T-cell (primary cell): ENCODE data around the gene ARAP3. TPM values are rescaled to one million over a fixed set of nuclear protein-coding genes. Genes with fewer than 3 reads are reported as not detected.

Source experiments
- ATAC-seq, 4 experiments: fragments of 200-7000 bp in 3 of 4; fragments of 150-1000 bp in 1 of 4; cut with Tn5 transposase; replicated peaks in 1 of 4; 1 replicate in 3 of 4; 2 replicates in 1 of 4; pipeline ENCODE4 v1.10.0; 2021; ENCODE audit warnings: moderate library complexity in 3 of 4, mild to moderate bottlenecking in 2 of 4, moderate number of reproducible peaks in 1 of 4
- CTCF ChIA-PET, 2 donors: fragments of 300-600 bp; sonication (Branson Sonifier 250); formaldehyde crosslinking; loops; one replicate each; lab custom pipeline; 2022; ENCODE audit warnings: antibody characterized with exemption in 2 of 2; lab: Charles Lee
- POLR2A ChIA-PET, 2 donors: fragments of 300-600 bp; sonication (Branson Sonifier 250); formaldehyde crosslinking; loops; one replicate each; lab custom pipeline; 2022; ENCODE audit warnings: antibody characterized with exemption in 2 of 2; lab: Charles Lee
- DNase-seq, 35 experiments: peaks; one replicate each; pipeline versions ENCODE4 v3.0.0 to v3.0.0-alpha.2; 2013 to 2023
- H3K27ac ChIP-seq: one replicate; pipeline ENCODE4 v1.5.1; 2013; ENCODE audit warnings: low read length
- H3K27me3 ChIP-seq, 2 experiments: replicated peaks in 1 of 2; 1 replicate in 1 of 2; 2 replicates in 1 of 2; pipeline versions ENCODE4 v1.6.1 to v1.7.0; 2013; ENCODE audit warnings: low read length in 1 of 2, mixed read lengths in 1 of 2; ENCODE audit not compliant: control insufficient read depth in 2 of 2, insufficient read depth in 2 of 2; ENCODE audit errors: extremely low read depth in 1 of 2
- H3K36me3 ChIP-seq, 2 donors: 1 replicate in 1 of 2; 2 replicates in 1 of 2; pipeline versions ENCODE4 v1.6.1 to v1.7.0; 2013; ENCODE audit warnings: low read length in 1 of 2; ENCODE audit not compliant: control insufficient read depth in 2 of 2, insufficient read depth in 1 of 2; ENCODE audit errors: extremely low read depth in 1 of 2
- H3K4me1 ChIP-seq, 2 experiments: 1 replicate in 1 of 2; 2 replicates in 1 of 2; pipeline versions ENCODE4 v1.6.1 to v1.7.0; 2013; ENCODE audit warnings: low read length in 2 of 2, mixed read lengths in 1 of 2; ENCODE audit not compliant: insufficient read depth in 2 of 2, control insufficient read depth in 1 of 2; ENCODE audit errors: extremely low read depth in 1 of 2
- H3K4me3 ChIP-seq, 2 donors: 1 replicate in 1 of 2; 2 replicates in 1 of 2; pipeline versions ENCODE4 v1.5.1 to v1.7.0; 2013; ENCODE audit warnings: mild to moderate bottlenecking in 2 of 2, low read length in 1 of 2, moderate library complexity in 1 of 2; ENCODE audit not compliant: control insufficient read depth in 1 of 2; ENCODE audit errors: extremely low read depth in 1 of 2
- H3K9me3 ChIP-seq: 2 replicates; pipeline ENCODE4 v1.7.0; 2013
- H3K27ac Mint-ChIP-seq, 2 donors: one replicate each; pipeline ENCODE4 v1.8.0; 2020 to 2021; ENCODE audit warnings: mild to moderate bottlenecking in 2 of 2, mixed read lengths in 2 of 2
- H3K27me3 Mint-ChIP-seq, 2 donors: one replicate each; pipeline ENCODE4 v1.8.0; 2021 to 2022; ENCODE audit warnings: mixed read lengths in 2 of 2
- H3K36me3 Mint-ChIP-seq: one replicate; pipeline ENCODE4 v1.8.0; 2021; ENCODE audit warnings: mixed read lengths
- H3K4me1 Mint-ChIP-seq, 3 donors: one replicate each; pipeline ENCODE4 v1.8.0; 2020 to 2022; ENCODE audit warnings: mixed read lengths in 3 of 3, mild to moderate bottlenecking in 1 of 3
- H3K4me3 Mint-ChIP-seq, 3 donors: one replicate each; pipeline ENCODE4 v1.8.0; 2020 to 2022; ENCODE audit warnings: mild to moderate bottlenecking in 3 of 3, mixed read lengths in 3 of 3, moderate library complexity in 3 of 3
- H3K9me3 Mint-ChIP-seq, 3 donors: one replicate each; pipeline ENCODE4 v1.8.0; 2020 to 2022; ENCODE audit warnings: mixed read lengths in 3 of 3
- WGBS: methylation state at CpG from one replicate; pipeline ENCODE4 v1.1.5; 2013; ENCODE audit warnings: missing lambda C conversion rate; ENCODE audit not compliant: insufficient coverage; 5-methylcytosine and 5-hydroxymethylcytosine counted together
- total RNA-seq, 35 experiments: library from RNA in 6 of 35; stranded (reverse) in 6 of 35; fragments of 120-200 nt in 1 of 35; gene quantifications; one replicate each; pipeline versions ENCODE4 v1.2.1 to v1.2.4 and lab custom pipeline; 2013 to 2026

The ARAP3 gene
- total RNA-seq, 5 donors from 2014 or later (not counting 1 experiment from before 2014, with no cell fraction given) = 1.2 to 25.6 (median 20.5) TPM

DNA sequence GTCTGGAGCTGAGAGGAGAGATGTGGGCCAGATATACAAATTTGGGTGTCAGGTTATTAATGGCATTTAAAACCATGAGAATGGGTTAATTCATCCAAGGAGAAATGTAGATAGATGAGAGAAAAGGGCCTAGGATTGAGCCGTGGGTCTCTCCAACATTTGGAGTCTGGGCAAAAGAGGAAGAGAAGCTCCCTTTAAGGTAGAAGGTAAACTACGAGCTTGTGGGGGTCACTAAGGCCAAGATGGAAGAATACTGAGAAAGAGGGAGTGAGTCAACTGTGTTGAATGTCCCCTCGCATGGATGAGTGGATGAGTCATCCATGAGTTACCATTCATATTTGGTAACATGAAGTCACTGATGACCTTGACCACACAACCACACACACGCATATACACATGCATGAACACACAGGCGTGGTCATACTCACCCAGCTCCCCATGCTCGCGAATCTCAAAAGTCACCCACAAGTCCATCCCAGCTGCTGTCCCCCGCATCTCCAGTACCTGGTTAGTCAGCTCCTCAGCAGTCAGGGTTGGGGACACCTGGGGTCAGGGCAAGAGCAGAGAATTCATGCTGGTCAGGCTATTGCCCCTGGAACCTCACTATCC is 24.0 kb downstream of the ARAP3 start:
- no peak for DNase-seq
- no peaks in the 10 kb centered on the region for H3K4me1 ChIP-seq

DNA sequence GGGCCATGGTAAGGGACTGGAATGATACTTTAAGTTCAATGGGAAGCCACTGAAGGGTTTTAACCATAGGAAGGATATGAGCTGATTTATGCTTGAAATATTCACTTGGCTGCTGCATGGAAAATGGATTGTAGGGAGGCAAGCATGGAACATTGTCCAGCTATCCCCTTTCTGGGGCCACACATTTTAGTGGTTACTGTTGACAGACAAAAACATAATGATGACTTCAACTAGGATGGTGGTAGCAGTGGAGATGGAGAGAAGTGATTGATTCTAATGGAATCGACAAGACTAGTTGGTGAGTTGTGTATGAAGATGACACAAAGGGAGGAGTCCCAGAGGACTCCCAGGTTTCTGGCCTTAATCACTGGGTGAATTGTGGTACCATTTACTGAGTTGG is 24.6 kb downstream of the ARAP3 start:
- Histone ChIP-seq H3K36me3 (no peaks in the 10 kb centered on the region), H3K4me1 (peaks cover 0 to under 1% of the 10 kb centered on the region in 2 experiments), H3K9me3 (no peaks in the 10 kb centered on the region), H3K27ac (no peak overlapping the region), H3K4me3 (no peak overlapping the region), H3K27me3 (peaks cover 0 to 9% of the 10 kb centered on the region in 2 experiments)
- ChIA-PET POLR2A (no interaction called here), CTCF (no interaction called here)
- Mint-ChIP-seq H3K9me3 (no peaks in the 10 kb centered on the region), H3K4me3 (no peak overlapping the region), H3K4me1 (peaks cover 2 to 7% (median 6%) of the 10 kb centered on the region in 3 donors), H3K36me3 (peaks cover 14% of the 10 kb centered on the region), H3K27ac (no peak overlapping the region), H3K27me3 (peaks cover 0 to 3% of the 10 kb centered on the region in 2 donors)
- no peak for ATAC-seq
- WGBS = 100% methylated on average over 1 of the region's 1 CpG
- DNase-seq = no peak

More for the DNA sequence above, 24.0 kb downstream of the ARAP3 start:
- Mint-ChIP-seq H3K4me1 (peaks cover 0 to 1% (median under 1%) of the 10 kb centered on the region in 3 donors), H3K4me3 (no peak overlapping the region), H3K27ac (no peak overlapping the region), H3K36me3 (peaks cover 14% of the 10 kb centered on the region), H3K27me3 (peaks cover 0 to 3% of the 10 kb centered on the region in 2 donors), H3K9me3 (no peaks in the 10 kb centered on the region)
- ChIA-PET CTCF (no interaction called here), POLR2A (interaction anchor here in 1 of 2 donors (0.6 kb wide), 1 partner anchor 52 kb away, joined by 3 read pairs; no protein-coding TSS in a partner anchor)
- 84% methylated on average over 7 of the region's 8 CpGs for WGBS
- Histone ChIP-seq H3K4me3 (no peak overlapping the region), H3K27ac (no peak overlapping the region), H3K27me3 (peaks cover 0 to 9% of the 10 kb centered on the region in 2 experiments), H3K9me3 (no peaks in the 10 kb centered on the region), H3K36me3 (no peaks in the 10 kb centered on the region)
- ATAC-seq = no peak

DNA sequence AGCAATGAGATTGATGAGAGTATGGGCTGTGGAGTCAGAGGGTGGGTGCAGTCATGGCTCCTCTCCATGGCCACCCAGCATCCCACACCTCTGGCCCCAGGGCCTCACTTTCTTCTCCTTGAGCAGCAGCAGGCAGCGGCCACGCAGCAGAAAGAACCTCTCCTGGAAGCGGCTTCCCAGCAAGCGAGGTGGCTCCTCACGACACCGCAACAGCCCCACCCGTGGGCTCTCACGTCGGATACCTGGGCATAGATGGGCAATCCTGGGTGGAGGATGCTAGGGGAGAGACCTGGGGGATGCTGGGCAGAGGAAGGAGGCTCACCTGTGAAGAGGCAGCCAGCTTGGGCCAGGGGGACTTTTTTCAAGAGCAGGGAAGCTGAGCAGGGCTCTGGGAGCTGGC is 25.6 kb downstream of the ARAP3 start:
- ATAC-seq = no peak
- ChIA-PET CTCF (interaction anchor here in 1 of 2 donors (1.6 kb wide), 1 partner anchor 13 kb away, joined by 6 read pairs; no protein-coding TSS in a partner anchor), POLR2A (no interaction called here)
- Mint-ChIP-seq H3K36me3 (peaks cover 14% of the 10 kb centered on the region), H3K27me3 (peaks cover 0 to 3% of the 10 kb centered on the region in 2 donors), H3K4me3 (no peak overlapping the region), H3K27ac (no peak overlapping the region), H3K9me3 (no peaks in the 10 kb centered on the region), H3K4me1 (peaks cover 11 to 16% (median 16%) of the 10 kb centered on the region in 3 donors)
- peaks cover 0 to 9% of the 10 kb centered on the region in 2 experiments for H3K27me3 ChIP-seq
- peaks cover 0 to 10% of the 10 kb centered on the region in 2 experiments for H3K4me1 ChIP-seq
- 92% methylated on average over 7 of the region's 9 CpGs for WGBS
- H3K36me3 ChIP-seq = no peaks in the 10 kb centered on the region
- H3K9me3 ChIP-seq = no peaks in the 10 kb centered on the region
- H3K27ac ChIP-seq = no peak overlapping the region
- H3K4me3 ChIP-seq = no peak overlapping the region
- DNase-seq = no peak

DNA sequence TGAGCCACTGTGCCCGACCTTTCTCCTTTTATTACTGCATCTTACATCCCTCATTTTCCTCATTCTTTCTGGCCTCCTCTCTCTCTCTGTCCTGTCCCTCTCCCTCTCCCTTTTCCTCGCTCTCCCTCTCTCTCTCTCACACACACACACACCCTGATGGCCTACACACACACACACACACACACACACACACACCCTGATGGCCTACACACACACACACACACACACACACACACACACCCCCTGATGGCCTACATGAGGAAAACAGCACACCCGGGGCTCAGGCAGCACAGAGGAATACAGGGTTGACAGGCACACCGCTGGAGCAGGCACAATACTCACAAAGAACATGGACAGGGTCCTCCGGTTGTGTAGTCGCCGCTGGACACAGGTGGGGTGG is 27.0 kb downstream of the ARAP3 start:
- WGBS = 90% methylated on average over 3 of the region's 7 CpGs
- H3K36me3 Mint-ChIP-seq = peaks cover 14% of the 10 kb centered on the region
- Histone ChIP-seq H3K27me3 (peaks cover 0 to 9% of the 10 kb centered on the region in 2 experiments), H3K27ac (no peak overlapping the region), H3K9me3 (no peaks in the 10 kb centered on the region), H3K36me3 (no peaks in the 10 kb centered on the region), H3K4me3 (no peak overlapping the region), H3K4me1 (peaks cover 3 to 22% of the 10 kb centered on the region in 2 experiments)
- ChIA-PET POLR2A (interaction anchor here in 1 of 2 donors (0.7 kb wide), 1 partner anchor 159 kb away, joined by 8 read pairs; no protein-coding TSS in a partner anchor), CTCF (interaction anchor here in 1 of 2 donors (1.6 kb wide), 1 partner anchor 14 kb away, joined by 6 read pairs; no protein-coding TSS in a partner anchor)
- peaks cover 0 to 3% of the 10 kb centered on the region in 2 donors for H3K27me3 Mint-ChIP-seq
- DNase-seq = no peak
- no peak overlapping the region for H3K27ac Mint-ChIP-seq
- no peaks in the 10 kb centered on the region for H3K9me3 Mint-ChIP-seq
- H3K4me3 Mint-ChIP-seq = no peak overlapping the region
- peaks cover 19 to 30% (median 27%) of the 10 kb centered on the region in 3 donors for H3K4me1 Mint-ChIP-seq
- ATAC-seq = no peak

DNA sequence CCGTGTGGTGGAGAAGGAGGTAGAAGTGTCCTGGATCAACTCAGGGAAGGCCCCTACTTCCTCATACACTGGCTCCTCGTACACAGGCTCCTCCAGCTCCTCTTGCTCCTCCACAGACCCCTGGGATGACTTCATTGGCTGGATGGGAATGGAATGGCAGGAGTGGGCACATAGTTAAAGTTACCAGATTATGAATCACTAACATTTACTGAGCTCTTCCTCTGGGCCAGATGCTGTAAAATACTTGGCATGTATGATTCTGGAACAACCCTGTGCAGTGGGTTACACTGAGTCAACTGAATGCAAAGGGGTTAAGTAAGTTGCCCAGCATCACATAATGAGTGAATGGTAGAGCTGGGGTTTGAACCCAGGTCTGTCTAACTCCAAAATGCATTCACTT is 27.7 kb downstream of the ARAP3 start:
- no peak overlapping the region for H3K27ac ChIP-seq
- H3K4me3 ChIP-seq = no peak overlapping the region
- no peaks in the 10 kb centered on the region for H3K9me3 Mint-ChIP-seq
- H3K36me3 ChIP-seq = no peaks in the 10 kb centered on the region
- ATAC-seq = no peak
- no peak overlapping the region for H3K4me3 Mint-ChIP-seq
- no peak for DNase-seq
- no peaks in the 10 kb centered on the region for H3K9me3 ChIP-seq
- CTCF ChIA-PET = no interaction called here
- POLR2A ChIA-PET = interaction anchor here in 1 of 2 donors (0.7 kb wide), 1 partner anchor 158 kb away, joined by 8 read pairs; no protein-coding TSS in a partner anchor
- H3K27ac Mint-ChIP-seq = no peak overlapping the region
- H3K36me3 Mint-ChIP-seq = peaks cover 14% of the 10 kb centered on the region
- peaks cover 0 to 9% of the 10 kb centered on the region in 2 experiments for H3K27me3 ChIP-seq
- H3K4me1 ChIP-seq = peaks cover 3 to 27% of the 10 kb centered on the region in 2 experiments
- no CpG with 5 or more reads among the region's 2 CpGs for WGBS
- peaks cover 24 to 37% (median 34%) of the 10 kb centered on the region in 3 donors for H3K4me1 Mint-ChIP-seq
- H3K27me3 Mint-ChIP-seq = peaks cover 0 to 3% of the 10 kb centered on the region in 2 donors

DNA sequence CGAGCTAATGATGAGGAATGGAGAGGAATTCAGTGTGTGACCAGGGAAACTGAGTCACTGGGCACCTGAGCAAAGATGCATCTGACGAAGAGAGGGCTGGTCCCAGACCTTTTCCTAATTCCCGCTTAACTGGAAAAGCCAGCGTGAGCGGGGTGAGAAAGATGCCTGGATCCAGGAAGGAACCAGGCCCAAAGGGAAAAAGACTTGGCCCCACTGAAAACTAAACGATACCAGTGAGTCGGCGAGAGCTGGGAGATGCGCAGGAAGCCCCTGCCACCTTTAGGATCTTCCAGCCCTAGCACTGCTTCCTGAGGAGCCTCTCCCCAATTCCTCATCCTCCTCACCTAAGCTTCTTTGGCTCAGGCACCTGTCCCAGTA is 30.3 kb downstream of the ARAP3 start:
- H3K27me3 ChIP-seq = peaks cover 0 to 9% of the 10 kb centered on the region in 2 experiments
- Mint-ChIP-seq H3K36me3 (peaks cover 18% of the 10 kb centered on the region), H3K4me1 (peaks cover 30 to 50% (median 46%) of the 10 kb centered on the region in 3 donors), H3K27ac (peak overlapping the region; percentile 94 to 97), H3K4me3 (peak overlapping the region; percentile 86 to 93 (median 91)), H3K9me3 (no peaks in the 10 kb centered on the region), H3K27me3 (no peaks in the 10 kb centered on the region)
- H3K27ac ChIP-seq = peak overlapping the region; percentile 78
- peak overlapping the region; percentile 54 to 80 for H3K4me3 ChIP-seq
- H3K9me3 ChIP-seq = no peaks in the 10 kb centered on the region
- H3K36me3 ChIP-seq = peaks cover 0 to 17% of the 10 kb centered on the region in 2 donors
- ATAC-seq (no peak), DNase-seq (no peak)
- ChIA-PET POLR2A (interaction anchor here (0.6 to 1.4 kb wide), 4 partner anchors 26 to 312 kb away, joined by 3 to 7 read pairs (median 4); no protein-coding TSS in a partner anchor), CTCF (interaction anchor here in 1 of 2 donors (1.0 to 2.1 kb wide), 5 partner anchors 15 to 88 kb away, joined by 3 to 16 read pairs (median 5); partner anchors contain the start of genes DIAPH1, HDAC3 and RELL2)
- 68% methylated on average over 9 of the region's 9 CpGs for WGBS
- H3K4me1 ChIP-seq = peaks cover 3 to 31% of the 10 kb centered on the region in 2 experiments
